ENCODE measurements around the gene DNAJC3. TPM values are rescaled to one million over a fixed set of nuclear protein-coding genes. Genes with fewer than 3 reads are reported as not detected.

Gene DNAJC3
- total and polyA plus RNA-seq, 9 of the 15 experiments (the other 6 are each of a cell fraction or from before 2014, with no cell fraction given) = 7.8 to 21.8 (median 10.4) TPM

DNA sequence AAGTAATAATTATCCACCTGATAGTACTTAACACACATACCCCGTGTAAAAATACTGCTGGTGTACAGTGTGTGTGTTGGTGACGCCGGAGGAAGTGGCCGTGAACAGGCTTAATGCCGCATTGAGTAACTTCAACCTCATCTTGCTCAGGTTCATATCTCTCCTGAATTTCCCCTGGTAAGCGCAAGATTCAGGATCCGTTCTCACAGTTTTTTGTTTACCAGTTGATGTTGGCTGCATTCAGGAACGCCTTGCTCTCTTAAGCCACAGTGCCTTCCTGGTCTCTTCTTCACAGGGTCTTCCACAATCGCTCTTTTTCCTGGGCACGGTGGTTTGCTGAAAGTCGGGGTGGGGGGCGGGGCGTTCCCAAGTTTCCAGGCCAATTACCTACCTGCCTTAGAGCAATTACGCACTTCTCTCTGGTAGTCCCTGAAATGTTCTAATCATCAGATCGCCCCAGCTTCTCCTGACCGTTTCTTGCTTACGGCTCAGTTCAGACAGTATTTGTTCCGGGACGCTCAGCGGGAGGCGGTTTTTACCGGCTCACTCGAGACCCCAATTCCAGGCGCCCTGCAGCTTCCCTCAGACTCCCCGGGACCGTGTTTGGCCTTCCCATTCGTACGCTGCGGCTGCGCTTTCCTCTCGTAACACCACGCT is 706 bp upstream of the DNAJC3 start (continued):
- TF ChIP-seq, protein P1, sequence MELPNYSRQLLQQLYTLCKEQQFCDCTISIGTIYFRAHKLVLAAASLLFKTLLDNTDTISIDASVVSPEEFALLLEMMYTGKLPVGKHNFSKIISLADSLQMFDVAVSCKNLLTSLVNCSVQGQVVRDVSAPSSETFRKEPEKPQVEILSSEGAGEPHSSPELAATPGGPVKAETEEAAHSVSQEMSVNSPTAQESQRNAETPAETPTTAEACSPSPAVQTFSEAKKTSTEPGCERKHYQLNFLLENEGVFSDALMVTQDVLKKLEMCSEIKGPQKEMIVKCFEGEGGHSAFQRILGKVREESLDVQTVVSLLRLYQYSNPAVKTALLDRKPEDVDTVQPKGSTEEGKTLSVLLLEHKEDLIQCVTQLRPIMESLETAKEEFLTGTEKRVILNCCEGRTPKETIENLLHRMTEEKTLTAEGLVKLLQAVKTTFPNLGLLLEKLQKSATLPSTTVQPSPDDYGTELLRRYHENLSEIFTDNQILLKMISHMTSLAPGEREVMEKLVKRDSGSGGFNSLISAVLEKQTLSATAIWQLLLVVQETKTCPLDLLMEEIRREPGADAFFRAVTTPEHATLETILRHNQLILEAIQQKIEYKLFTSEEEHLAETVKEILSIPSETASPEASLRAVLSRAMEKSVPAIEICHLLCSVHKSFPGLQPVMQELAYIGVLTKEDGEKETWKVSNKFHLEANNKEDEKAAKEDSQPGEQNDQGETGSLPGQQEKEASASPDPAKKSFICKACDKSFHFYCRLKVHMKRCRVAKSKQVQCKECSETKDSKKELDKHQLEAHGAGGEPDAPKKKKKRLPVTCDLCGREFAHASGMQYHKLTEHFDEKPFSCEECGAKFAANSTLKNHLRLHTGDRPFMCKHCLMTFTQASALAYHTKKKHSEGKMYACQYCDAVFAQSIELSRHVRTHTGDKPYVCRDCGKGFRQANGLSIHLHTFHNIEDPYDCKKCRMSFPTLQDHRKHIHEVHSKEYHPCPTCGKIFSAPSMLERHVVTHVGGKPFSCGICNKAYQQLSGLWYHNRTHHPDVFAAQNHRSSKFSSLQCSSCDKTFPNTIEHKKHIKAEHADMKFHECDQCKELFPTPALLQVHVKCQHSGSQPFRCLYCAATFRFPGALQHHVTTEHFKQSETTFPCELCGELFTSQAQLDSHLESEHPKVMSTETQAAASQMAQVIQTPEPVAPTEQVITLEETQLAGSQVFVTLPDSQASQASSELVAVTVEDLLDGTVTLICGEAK (IDR thresholded peaks at IDR 0.05) = peak; percentile 12; the same call in 1 of the 2 replicates
- TF ChIP-seq, protein P1 (CRISPR knock-in tag; IDR thresholded peaks at IDR 0.05) = no peak
- no peak for TF ChIP-seq ZBTB17 (CRISPR knock-in tag; IDR thresholded peaks at IDR 0.05)
- peak; percentile 16 for TF ChIP-seq RBBP5 (IDR thresholded peaks at IDR 0.05; ENCODE audit: borderline replicate concordance, insufficient read depth, low read length, poor library complexity, severe bottlenecking)
- TF ChIP-seq POLR3A (IDR thresholded peaks at IDR 0.05; ENCODE audit: borderline replicate concordance, extremely low read depth, insufficient read depth, insufficient read length) = no peak
- TF ChIP-seq RBM14 (IDR thresholded peaks at IDR 0.05; ENCODE audit: borderline replicate concordance, insufficient read depth, low read depth, low read length) = 0 out of 2 replicates have a peak, but pooled peaks have one; percentile 9
- TF ChIP-seq, protein P2, sequence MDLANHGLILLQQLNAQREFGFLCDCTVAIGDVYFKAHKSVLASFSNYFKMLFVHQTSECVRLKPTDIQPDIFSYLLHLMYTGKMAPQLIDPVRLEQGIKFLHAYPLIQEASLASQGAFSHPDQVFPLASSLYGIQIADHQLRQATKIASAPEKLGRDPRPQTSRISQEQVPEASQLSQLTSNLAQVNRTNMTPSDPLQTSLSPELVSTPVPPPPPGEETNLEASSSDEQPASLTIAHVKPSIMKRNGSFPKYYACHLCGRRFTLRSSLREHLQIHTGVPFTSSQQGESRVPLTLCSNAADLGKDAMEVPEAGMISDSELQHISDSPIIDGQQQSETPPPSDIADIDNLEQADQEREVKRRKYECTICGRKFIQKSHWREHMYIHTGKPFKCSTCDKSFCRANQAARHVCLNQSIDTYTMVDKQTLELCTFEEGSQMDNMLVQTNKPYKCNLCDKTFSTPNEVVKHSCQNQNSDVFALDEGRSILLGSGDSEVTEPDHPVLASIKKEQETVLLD (IDR thresholded peaks at IDR 0.05) = 0 out of 2 replicates have a peak, but pooled peaks have one; percentile 49
- no peak for TF ChIP-seq KAT2B (IDR thresholded peaks at IDR 0.05; ENCODE audit: low read depth, low read length)
- no peak for TF ChIP-seq TEAD2 (tag; IDR thresholded peaks at IDR 0.05)
- TF ChIP-seq ZFPM2 (CRISPR knock-in tag; IDR thresholded peaks at IDR 0.05) = 0 out of 2 replicates have a peak, but pooled peaks have one; percentile 53
- TF ChIP-seq RBM17 (IDR thresholded peaks at IDR 0.05; ENCODE audit: borderline replicate concordance, low read depth, low read length) = no peak
- TF ChIP-seq ZNF224 (CRISPR knock-in tag; IDR thresholded peaks at IDR 0.05) = no peak
- TF ChIP-seq, protein P3, sequence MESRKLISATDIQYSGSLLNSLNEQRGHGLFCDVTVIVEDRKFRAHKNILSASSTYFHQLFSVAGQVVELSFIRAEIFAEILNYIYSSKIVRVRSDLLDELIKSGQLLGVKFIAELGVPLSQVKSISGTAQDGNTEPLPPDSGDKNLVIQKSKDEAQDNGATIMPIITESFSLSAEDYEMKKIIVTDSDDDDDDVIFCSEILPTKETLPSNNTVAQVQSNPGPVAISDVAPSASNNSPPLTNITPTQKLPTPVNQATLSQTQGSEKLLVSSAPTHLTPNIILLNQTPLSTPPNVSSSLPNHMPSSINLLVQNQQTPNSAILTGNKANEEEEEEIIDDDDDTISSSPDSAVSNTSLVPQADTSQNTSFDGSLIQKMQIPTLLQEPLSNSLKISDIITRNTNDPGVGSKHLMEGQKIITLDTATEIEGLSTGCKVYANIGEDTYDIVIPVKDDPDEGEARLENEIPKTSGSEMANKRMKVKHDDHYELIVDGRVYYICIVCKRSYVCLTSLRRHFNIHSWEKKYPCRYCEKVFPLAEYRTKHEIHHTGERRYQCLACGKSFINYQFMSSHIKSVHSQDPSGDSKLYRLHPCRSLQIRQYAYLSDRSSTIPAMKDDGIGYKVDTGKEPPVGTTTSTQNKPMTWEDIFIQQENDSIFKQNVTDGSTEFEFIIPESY (CRISPR knock-in tag; IDR thresholded peaks at IDR 0.05) = peak; percentile 36; the same call in 1 of the 2 replicates
- TF ChIP-seq CREBBP (IDR thresholded peaks at IDR 0.05; ENCODE audit: low read depth, low read length) = no peak
- TF ChIP-seq LARP7 (IDR thresholded peaks at IDR 0.05) = no peak

All from K562 (cell line).